HG03139 (cell line): ENCODE data around the gene PDIA5.

Source experiments
- ATAC-seq: cut with Tn5 transposase; IDR thresholded peaks from one replicate; pipeline ENCODE4 v1.9.1; 2021; ENCODE audit not compliant: unreplicated experiment

PDIA5 gene

GRCh38 chr3:123113889-123114450 is 47.1 kb downstream of the PDIA5 start:
- ATAC-seq = no peak

- ATAC-seq = no peak
These were observed 49.3 kb downstream of the PDIA5 start for GRCh38 chr3:123116116-123116515.

- ATAC-seq = no peak
These were observed 52.6 kb downstream of the PDIA5 start for GRCh38 chr3:123119388-123119787.

GRCh38 chr3:123119802-123120201 is 53.0 kb downstream of the PDIA5 start:
- ATAC-seq = no peak

DNA sequence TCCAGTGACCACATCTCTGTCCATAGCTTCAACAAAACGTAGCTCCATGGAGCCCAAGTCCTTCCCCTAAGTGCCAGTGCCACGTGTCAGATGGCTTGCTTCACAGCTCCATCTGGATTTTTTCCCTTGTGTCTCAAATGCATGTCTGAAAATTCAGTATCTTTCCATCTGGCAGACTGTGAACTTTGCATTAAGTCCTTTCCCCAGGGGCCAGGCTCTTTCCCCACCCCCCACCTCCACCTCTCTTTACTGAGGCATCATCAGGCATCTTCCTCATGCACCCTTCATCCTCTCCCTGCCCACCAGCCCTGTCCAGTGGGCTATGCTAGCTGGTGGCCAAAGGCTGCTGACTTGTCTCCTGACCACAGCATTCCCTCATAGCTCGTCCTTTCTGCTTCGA is 53.7 kb downstream of the PDIA5 start:
- no peak for ATAC-seq

DNA sequence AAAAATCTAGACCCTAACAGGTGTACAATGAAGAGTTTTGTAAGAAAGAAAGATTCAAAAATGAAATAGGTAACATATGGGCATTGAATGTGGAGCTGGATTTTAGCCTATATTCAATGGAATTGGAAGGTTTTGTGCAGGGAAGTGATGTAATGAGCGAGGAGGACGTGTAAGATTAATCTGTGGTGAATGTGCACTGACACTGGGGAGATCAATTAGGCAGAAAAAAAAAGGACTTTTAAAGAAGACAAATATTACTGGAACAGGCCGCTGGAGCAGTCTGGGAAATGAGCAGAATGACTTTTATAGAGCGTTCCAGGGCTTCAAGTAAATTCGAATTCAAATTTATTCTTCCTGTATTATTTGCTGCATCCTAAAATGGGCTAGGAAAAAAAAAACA is 55.2 kb downstream of the PDIA5 start:
- no peak for ATAC-seq

GRCh38 chr3:123122525-123123315 is 55.9 kb downstream of the PDIA5 start:
- no peak for ATAC-seq

DNA sequence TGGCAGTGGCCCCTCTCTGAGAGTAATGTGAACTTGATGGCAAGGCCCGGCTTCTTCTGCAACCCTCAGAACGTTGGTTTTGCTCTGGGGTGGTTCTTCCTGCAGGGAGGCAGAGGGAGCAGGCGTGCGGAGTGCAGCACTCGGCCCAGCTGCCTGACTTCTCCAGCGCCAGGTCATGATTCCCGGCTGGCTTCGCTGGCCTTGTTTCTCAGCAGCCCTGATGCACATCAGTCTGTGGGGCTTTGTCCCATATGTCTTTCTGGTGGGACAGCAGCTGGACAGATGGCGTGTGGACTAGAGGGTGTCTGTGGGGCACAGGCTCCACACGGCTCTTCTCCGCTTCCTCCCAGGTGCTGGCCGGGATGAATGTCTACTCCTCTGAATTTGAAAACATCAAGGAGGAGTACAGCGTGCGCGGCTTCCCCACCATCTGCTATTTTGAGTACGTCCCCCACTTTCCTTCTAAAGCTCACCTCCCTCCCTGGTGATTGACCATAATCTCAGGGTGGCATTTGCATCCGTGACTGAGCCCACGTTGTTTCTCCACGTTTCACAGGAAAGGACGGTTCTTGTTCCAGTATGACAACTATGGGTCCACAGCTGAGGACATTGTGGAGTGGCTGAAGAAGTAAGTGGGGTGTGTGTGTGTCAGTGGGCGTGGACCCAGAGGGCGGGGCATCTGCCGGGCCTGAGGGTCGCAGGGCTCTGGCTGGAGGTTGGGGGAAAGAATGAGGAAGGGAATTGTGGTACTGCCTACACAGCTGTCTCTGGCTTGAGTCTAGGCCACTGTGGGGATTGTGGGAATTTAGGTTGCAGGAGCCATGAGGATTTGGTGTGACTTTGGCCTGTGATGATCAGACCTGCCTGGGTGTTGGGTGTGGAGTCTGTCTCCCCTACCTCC is 57.1 kb downstream of the PDIA5 start:
- no peak for ATAC-seq

DNA sequence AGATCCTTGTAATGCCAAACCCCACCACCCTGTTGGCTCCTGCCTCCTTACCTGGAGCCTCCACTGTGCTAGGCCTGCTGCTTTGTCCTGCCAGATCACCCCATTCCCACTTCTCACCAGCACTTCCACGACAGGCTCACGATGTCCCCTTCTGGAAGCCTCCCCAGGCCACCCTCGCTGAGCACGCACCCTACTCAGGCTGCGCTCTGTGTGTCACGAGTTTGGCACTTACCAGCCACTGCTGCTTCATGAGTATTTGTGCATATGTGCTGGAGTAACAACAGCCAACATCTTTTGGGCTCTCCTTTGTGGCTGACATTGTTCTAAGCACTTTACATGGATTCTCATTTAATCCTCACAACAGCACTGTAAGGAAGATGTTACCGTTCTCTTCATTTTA is 58.1 kb downstream of the PDIA5 start:
- ATAC-seq = no peak

GRCh38 chr3:123126031-123126430 is 59.2 kb downstream of the PDIA5 start:
- ATAC-seq = no peak

- ATAC-seq = no peak
These were observed 59.8 kb downstream of the PDIA5 start for GRCh38 chr3:123126653-123127052.

DNA sequence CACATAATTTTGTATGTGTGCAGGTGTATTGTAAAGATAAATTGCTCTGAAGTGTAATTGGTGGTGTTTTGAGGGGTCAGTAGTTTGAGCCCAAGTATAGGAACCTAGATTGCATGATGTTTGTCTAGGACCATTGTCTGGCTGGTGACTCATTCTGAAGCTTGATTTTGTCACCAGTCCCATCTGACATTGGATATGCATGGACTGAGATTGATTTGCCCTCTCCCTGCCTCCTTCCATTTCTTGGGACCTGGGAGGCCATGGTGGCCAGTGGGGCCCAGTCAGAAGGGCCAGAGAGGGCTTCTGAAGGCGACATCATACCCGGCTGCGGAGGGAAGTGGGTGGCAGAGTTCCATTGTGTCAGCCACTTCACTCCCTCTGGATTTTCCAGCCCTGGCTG is 62.3 kb downstream of the PDIA5 start:
- no peak for ATAC-seq

- no peak for ATAC-seq
These were observed 62.7 kb downstream of the PDIA5 start for GRCh38 chr3:123129532-123129931.

GRCh38 chr3:123130079-123130750 is 63.4 kb downstream of the PDIA5 start:
- no peak for ATAC-seq

DNA sequence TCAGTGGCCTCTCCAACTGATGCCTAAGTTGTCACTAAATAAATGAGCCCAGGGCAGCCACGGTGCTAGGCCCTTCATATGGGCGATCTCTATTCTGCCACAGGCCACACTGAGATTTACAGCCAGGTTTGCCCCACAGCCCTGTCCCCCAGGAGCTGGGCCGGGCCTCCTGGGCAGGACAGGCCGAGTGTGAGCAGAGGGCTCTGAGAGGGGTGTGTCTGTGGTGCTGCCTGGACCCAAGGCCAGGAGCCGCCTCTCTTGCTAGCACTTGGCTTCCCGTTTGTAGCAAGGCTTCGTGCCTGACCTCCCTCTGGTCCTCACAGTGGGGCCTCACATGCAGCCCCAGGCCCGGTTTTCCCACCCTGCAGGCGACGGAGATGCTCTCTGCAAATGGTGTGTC is 67.8 kb downstream of the PDIA5 start:
- no peak for ATAC-seq

GRCh38 chr3:123137001-123137400 is 70.2 kb downstream of the PDIA5 start:
- no peak for ATAC-seq

DNA sequence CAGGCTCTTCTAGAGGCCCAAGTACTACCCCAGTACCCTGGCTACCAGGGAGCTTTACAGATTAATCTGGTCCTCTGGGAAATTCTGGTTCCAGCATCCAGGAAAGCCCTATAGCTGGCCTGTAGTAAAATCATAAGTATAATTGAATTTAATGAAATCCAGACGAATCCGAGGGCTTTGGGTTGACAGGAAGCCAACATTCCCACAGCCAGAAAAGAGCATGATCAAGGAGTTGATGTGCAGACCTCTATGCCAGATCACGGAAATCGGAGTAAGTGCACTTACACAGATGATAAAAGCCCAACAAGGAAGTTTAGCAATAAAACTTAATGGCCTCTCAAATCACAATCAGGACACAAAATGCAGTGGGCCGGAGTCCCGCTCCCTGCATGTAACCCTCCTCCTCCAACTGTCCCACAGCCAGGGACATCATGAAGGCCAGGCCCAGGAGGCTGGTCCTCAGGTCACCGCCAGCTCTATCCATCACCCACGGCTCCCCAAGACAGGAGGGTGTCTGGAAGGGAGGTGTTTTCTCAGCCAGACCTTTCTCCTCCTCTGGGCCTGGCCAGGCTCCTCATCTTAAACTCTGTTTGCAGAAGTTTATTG is 72.1 kb downstream of the PDIA5 start:
- no peak for ATAC-seq

DNA sequence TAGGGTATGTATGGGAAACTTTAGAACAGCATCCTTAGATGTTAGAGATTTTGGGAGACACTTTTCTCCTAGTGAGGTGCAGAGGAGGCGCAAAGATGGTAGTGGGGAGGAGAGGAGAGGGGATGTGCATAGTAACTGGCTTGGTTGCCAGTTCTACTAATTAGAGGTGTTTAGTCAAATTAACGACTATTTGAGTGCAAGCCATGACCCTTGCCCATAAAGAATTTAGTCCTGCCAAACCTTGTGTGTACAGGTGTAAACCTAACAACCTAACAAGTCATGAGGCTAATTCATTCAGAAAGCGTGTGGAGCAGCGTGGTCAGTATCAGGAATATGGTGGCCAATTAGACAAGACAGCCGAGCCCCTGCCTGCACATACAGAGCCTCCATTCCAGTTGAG is 72.7 kb downstream of the PDIA5 start:
- ATAC-seq = no peak

- ATAC-seq = no peak
These were observed 73.7 kb downstream of the PDIA5 start for GRCh38 chr3:123140550-123140949.

- no peak for ATAC-seq
These were observed 74.5 kb downstream of the PDIA5 start for GRCh38 chr3:123141276-123141675.
